ENCODE measurements around the gene NOTUM.

The NOTUM gene

GRCh38 chr17:81959362-81960129, 1.4 kb downstream of the NOTUM start:
- Histone ChIP-seq H3K14ac (ENCODE audit: low read length) (peak overlapping the region; percentile 28), H2BK12ac (ENCODE audit: low read length) (peak overlapping the region; percentile 45), H3K79me2 (ENCODE audit: control insufficient read depth, insufficient read depth, low read length, poor library complexity) (peaks cover 3% of the 10 kb centered on the region), H3K36me3 (ENCODE audit: control insufficient read depth in 1 of 2, insufficient read depth in 2 of 2, low read length in 2 of 2) (peaks cover 0 to 3% of the 10 kb centered on the region in 2 experiments), H2BK5ac (ENCODE audit: low read depth, low read length, poor library complexity) (no peak overlapping the region), H3K23ac (ENCODE audit: low read length) (no peak overlapping the region), H2BK120ac (ENCODE audit: insufficient read depth, low read length, poor library complexity) (peak overlapping the region; percentile 64), H2AFZ (ENCODE audit: insufficient read depth, low read length, poor library complexity) (peak overlapping the region; percentile 79), H3K27ac (ENCODE audit: low read depth, low read length) (no peak overlapping the region), H3K9ac (ENCODE audit: low read length) (no peak overlapping the region), H3K4me3 (ENCODE audit: low read depth, low read length) (peak overlapping the region; percentile 68), H3K4ac (ENCODE audit: low read depth, low read length) (peak overlapping the region; percentile 51), H4K8ac (ENCODE audit: low read depth, low read length) (peak overlapping the region; percentile 55), H4K12ac (ENCODE audit: low read depth, low read length) (peak overlapping the region; percentile 63), H3K9me3 (ENCODE audit: insufficient read depth, low read depth, low read length) (no peaks in the 10 kb centered on the region), H3K4me2 (ENCODE audit: low read length) (peak overlapping the region; percentile 78), H3K79me1 (ENCODE audit: low read length) (peaks cover 13% of the 10 kb centered on the region), H3K4me1 (ENCODE audit: control insufficient read depth in 1 of 2, insufficient read depth in 2 of 2, low read length in 2 of 2) (peaks cover 15 to 21% of the 10 kb centered on the region in 2 experiments), H3K27me3 (ENCODE audit: insufficient read depth, low read length) (peaks cover 35% of the 10 kb centered on the region), H4K91ac (ENCODE audit: low read depth, low read length) (peak overlapping the region; percentile 75), H2AK5ac (ENCODE audit: low read length) (peak overlapping the region; percentile 49), H3K18ac (ENCODE audit: low read length) (peak overlapping the region; percentile 31)
- WGBS (ENCODE audit: extremely low coverage, insufficient coverage, insufficient read length) = no CpG with 5 or more reads among the region's 112 CpGs
- DNase-seq = peak in 1 of 2 donors; percentile 79

- Histone ChIP-seq H2AFZ (ENCODE audit: insufficient read depth, low read length, poor library complexity) (no peak overlapping the region), H3K36me3 (ENCODE audit: control insufficient read depth in 1 of 2, insufficient read depth in 2 of 2, low read length in 2 of 2) (peaks cover 0 to 3% of the 10 kb centered on the region in 2 experiments), H2BK120ac (ENCODE audit: insufficient read depth, low read length, poor library complexity) (no peak overlapping the region), H2BK5ac (ENCODE audit: low read depth, low read length, poor library complexity) (no peak overlapping the region), H4K8ac (ENCODE audit: low read depth, low read length) (no peak overlapping the region), H4K91ac (ENCODE audit: low read depth, low read length) (peak overlapping the region; percentile 13), H3K79me2 (ENCODE audit: control insufficient read depth, insufficient read depth, low read length, poor library complexity) (peaks cover 3% of the 10 kb centered on the region), H3K4me3 (ENCODE audit: low read depth, low read length) (peak overlapping the region; percentile 37), H3K14ac (ENCODE audit: low read length) (no peak overlapping the region), H3K9ac (ENCODE audit: low read length) (no peak overlapping the region), H2AK5ac (ENCODE audit: low read length) (peak overlapping the region; percentile 49), H3K27me3 (ENCODE audit: insufficient read depth, low read length) (peaks cover 35% of the 10 kb centered on the region), H3K4me1 (ENCODE audit: control insufficient read depth in 1 of 2, insufficient read depth in 2 of 2, low read length in 2 of 2) (peaks cover 18 to 21% of the 10 kb centered on the region in 2 experiments), H3K27ac (ENCODE audit: low read depth, low read length) (no peak overlapping the region), H2BK12ac (ENCODE audit: low read length) (peak overlapping the region; percentile 45), H3K4me2 (ENCODE audit: low read length) (peak overlapping the region; percentile 78), H3K4ac (ENCODE audit: low read depth, low read length) (no peak overlapping the region), H3K23ac (ENCODE audit: low read length) (no peak overlapping the region), H3K79me1 (ENCODE audit: low read length) (peaks cover 13% of the 10 kb centered on the region), H4K12ac (ENCODE audit: low read depth, low read length) (no peak overlapping the region), H3K9me3 (ENCODE audit: insufficient read depth, low read depth, low read length) (no peaks in the 10 kb centered on the region), H3K18ac (ENCODE audit: low read length) (no peak overlapping the region)
- WGBS (ENCODE audit: extremely low coverage, insufficient coverage, insufficient read length) = no CpG with 5 or more reads among the region's 15 CpGs
- DNase-seq = no peak
Measured at GRCh38 chr17:81958633-81959342, 2.2 kb downstream of the NOTUM start.

DNA sequence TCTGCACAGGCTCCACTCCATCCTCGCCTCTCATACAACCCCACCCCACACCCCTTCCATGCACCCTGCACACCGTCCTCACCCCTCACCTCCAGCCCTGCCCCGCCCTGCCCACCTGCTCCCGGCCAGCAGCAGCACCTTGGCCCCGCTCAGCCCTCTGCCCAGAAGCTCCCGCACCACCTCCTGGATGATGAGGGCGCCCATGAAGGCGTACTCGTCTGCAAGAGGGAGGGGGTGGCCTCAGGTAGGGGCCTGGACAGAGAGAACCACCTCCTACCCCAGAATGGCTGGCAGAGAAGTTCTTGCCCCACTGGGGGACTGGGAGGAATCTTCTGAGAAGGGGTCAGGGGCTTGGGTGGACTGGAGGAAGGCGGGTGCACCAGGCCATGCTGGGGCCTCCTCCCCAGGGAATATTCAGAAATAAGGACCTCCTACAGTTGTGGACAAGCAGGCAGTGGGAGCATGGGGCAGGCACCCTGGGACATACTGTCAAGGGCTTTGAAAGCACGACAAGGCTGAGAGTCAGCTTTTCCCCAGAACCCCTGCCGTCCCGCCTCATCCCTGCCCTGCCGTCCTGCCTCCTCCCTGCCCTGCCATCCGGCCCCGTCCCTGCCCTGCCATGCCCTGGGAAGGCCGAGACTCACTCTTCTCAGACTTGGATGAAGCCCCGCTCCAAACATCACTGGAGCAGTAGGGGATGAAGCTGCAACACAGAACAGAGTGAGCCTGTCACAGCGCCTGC, 3.1 kb downstream of the NOTUM start:
- Histone ChIP-seq H4K91ac (ENCODE audit: low read depth, low read length) (no peak overlapping the region), H3K23ac (ENCODE audit: low read length) (no peak overlapping the region), H3K18ac (ENCODE audit: low read length) (no peak overlapping the region), H3K4me2 (ENCODE audit: low read length) (no peak overlapping the region), H3K4ac (ENCODE audit: low read depth, low read length) (no peak overlapping the region), H2BK5ac (ENCODE audit: low read depth, low read length, poor library complexity) (no peak overlapping the region), H3K9ac (ENCODE audit: low read length) (no peak overlapping the region), H3K4me3 (ENCODE audit: low read depth, low read length) (no peak overlapping the region), H3K36me3 (ENCODE audit: control insufficient read depth in 1 of 2, insufficient read depth in 2 of 2, low read length in 2 of 2) (peaks cover 0 to 3% of the 10 kb centered on the region in 2 experiments), H3K14ac (ENCODE audit: low read length) (no peak overlapping the region), H2BK120ac (ENCODE audit: insufficient read depth, low read length, poor library complexity) (no peak overlapping the region), H3K9me3 (ENCODE audit: insufficient read depth, low read depth, low read length) (no peaks in the 10 kb centered on the region), H3K27me3 (ENCODE audit: insufficient read depth, low read length) (peaks cover 35% of the 10 kb centered on the region), H3K4me1 (ENCODE audit: control insufficient read depth in 1 of 2, insufficient read depth in 2 of 2, low read length in 2 of 2) (peaks cover 18 to 21% of the 10 kb centered on the region in 2 experiments), H3K79me2 (ENCODE audit: control insufficient read depth, insufficient read depth, low read length, poor library complexity) (peaks cover 3% of the 10 kb centered on the region), H3K27ac (ENCODE audit: low read depth, low read length) (no peak overlapping the region), H2BK12ac (ENCODE audit: low read length) (no peak overlapping the region), H3K79me1 (ENCODE audit: low read length) (peaks cover 13% of the 10 kb centered on the region), H2AK5ac (ENCODE audit: low read length) (no peak overlapping the region), H2AFZ (ENCODE audit: insufficient read depth, low read length, poor library complexity) (no peak overlapping the region), H4K8ac (ENCODE audit: low read depth, low read length) (no peak overlapping the region), H4K12ac (ENCODE audit: low read depth, low read length) (no peak overlapping the region)
- WGBS (ENCODE audit: extremely low coverage, insufficient coverage, insufficient read length) = no CpG with 5 or more reads among the region's 19 CpGs
- no peak for DNase-seq

All from trophoblast cell (in vitro differentiated cells and primary cell).